GM19238 (cell line): ENCODE results near the gene NT5C2.
"Not testable (repeated sequence)": the region's sequence is repeated elsewhere in the genome, so short reads cannot be mapped to it uniquely, and the experiment has no call there.

ENCODE experiments used
- DNase-seq: peaks from one replicate; pipeline ENCODE4 v3.0.0; 2011; ENCODE audit warnings: low spot score; ENCODE audit not compliant: insufficient read length

The NT5C2 gene

GRCh38 chr10:103089493-103089892 lies 103.6 kb downstream of the NT5C2 start:
- DNase-seq, result no peak

DNA sequence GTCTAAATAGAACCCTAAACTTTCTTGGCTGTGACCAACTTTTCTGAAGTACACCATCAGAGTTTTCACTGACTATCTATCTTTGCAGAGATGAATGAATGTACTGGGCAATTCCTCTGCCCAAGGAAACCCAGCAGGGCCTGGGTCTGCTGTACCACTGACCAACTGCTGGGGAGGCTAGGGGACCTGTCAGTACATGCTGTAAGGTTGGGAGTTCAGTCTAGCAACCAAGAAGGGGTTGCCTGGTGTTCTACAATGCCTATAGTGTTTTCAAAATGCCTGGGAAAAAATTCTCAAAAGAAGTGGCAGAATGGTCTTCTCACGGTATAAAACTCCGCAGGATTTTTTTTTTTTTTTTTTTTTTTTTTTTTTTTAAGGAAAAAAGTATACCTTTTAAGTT lies 106.3 kb downstream of the NT5C2 start:
- no peak for DNase-seq

DNA sequence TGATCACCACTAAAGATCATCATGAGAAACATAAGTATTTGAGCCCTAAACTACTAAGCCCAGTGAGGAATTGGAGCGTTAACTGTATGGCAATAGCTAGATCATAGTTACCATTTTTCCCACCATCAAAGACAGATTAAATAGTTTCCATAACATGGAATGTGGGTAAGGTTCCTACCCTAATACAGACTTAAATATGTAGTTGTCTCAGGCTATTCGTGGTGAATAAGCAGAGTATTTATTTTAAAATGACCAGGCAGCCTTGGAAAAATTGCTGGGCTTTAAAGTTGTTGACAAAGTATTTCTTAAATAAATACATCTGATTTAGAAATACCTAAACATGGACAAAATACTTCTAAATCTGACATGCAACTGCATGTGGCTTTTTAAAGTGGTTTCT lies 106.8 kb downstream of the NT5C2 start:
- no peak for DNase-seq

DNA sequence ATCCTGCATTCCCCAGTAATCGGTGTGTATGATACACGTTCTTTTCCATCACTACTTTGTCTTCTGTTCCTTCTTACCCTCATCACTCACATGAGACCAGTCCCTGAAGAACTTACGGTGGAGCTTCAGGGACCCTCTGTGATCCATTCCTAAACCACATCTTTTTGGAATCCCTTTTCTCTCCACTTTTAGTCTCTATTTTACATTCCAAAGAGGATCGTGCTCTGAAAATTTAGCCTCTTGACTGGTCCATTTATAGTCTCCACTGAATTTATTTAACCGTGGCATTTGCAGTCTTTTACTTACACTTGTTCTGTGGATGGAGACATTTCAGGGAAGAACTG lies 109.1 kb downstream of the NT5C2 start:
- no peak for DNase-seq

DNA sequence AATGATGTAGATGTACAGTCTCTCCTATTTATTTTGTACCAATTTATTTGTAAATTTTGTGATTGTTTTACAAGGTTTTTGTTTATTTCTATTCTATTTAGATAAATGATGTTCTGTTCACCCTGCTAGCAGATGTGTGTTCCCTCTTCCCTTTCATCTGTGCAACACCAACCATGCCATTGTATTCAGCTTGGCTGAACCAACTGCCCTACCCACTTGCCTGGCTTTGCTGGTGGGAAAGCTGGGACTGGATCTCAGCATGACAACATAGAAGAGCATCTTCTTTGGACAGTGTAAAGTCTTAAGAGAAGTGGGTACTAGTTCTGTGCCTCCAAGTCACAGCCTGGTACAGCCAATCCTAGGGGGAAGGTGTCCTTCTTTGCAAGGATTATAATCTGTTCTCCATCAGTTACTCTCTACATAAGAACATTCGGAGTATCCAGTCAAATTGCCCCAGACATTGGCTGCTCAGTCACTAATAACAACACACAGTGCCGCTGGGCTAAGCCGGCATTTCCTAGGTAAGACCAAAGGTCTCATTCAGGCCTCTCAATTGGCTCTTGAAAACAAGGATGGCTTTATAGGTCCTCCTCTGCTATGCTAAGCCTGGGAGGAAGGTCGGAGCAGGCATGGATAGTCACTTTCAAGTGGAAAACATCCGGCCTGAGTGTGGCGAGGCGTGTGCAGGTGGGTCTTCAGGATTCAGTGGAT lies 109.7 kb downstream of the NT5C2 start:
- no peak for DNase-seq

- no peak for DNase-seq
Measured at GRCh38 chr10:103082683-103083082, 110.4 kb downstream of the NT5C2 start.

- DNase-seq, result no peak
Measured at GRCh38 chr10:103080891-103081581, 112.0 kb downstream of the NT5C2 start.

DNA sequence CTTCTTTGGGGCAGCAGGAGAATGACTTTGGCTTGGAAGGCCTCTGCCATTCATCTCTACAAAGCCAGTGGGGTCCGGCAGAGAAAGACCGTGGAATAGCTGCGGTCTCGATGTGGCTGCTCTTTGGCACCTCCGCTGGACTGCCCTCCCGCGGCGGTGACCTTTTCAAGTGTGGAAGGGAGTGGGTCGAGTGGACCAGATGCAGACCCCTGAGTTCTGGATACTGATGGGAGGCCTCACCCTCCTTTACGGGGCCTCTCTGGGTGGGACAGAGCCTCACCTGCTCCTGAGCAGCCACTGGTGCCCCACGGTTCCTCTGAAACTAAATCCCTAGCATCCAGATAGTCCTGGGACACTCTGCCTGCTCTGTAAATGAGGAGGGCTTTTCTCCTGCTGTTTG lies 113.1 kb downstream of the NT5C2 start:
- no peak for DNase-seq

GRCh38 chr10:103079100-103079499 lies 114.0 kb downstream of the NT5C2 start:
- DNase-seq, result no peak

DNA sequence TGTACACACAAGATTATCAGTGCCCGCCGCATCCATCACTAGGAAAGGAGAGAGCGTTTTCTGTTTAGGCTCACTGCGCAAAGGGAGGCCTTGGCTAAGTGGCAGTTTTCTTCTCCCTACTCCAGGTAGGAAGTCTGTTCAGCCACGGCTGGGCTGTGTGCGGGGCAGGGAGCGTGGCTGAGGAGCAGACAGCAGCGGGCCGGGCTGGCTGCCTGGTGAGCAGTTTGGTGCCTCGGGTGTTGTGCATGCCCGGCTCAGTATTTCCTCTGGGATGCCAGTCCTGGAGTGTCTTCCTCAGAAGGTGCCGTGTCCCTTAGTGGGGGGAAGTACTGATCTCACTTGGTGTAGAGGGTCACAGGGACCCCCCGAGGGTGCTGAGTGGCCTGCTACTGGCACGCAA lies 114.4 kb downstream of the NT5C2 start:
- no peak for DNase-seq

DNA sequence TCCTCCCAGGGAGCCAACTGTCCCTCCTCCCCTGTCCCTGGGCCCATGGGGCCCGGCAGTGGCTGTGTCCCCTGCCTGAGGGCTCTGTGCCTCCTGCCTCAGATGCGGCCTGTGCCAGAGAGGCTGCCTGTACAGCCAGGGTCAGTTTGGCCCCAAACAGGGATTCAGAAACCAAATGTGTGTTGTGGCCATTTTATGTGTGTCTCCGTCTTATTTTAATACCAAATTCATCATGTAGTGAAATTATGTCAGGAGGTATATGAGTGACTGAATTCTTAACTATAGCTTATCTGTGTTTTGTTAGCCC lies 114.8 kb downstream of the NT5C2 start:
- no peak for DNase-seq

DNA sequence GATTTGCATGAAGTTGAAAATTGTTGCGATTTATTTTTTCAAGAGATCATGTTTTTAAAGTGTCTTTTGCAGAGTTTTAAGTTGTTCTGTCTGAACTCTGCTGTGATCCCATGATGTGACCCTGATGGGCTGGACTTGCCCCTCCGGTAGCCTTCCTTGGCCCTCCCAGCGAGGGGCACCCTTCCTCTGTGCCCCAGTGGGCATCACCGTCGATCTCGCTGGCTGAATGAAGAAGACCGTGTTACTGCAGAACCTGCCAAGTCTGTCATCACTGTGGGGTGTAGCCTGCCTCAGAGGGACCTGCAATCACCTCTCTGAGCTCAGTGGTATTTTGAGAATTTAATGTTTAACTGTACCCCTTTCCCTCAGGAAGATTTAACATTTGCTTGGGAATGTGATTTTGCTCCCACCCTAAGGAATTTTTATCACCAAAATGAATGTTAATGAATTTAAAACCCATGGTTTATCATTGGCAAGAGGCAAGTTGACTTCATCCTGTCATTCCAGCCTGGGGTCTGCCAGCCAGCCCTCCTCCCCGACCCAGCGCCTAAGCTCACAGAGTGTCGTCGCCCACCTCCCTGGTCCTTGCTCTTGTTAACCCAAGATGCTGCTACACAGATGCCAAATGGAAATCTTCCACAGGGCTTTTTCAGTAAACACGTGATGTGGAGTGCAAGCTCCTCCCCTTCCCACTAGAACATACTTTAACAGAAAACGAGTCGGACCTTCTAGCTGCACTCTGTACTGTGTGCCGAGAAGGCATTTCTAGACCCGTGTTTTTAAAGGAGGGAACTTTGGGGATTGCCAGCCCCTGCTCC lies 115.4 kb downstream of the NT5C2 start:
- no peak for DNase-seq

- DNase-seq, result no peak
Measured at GRCh38 chr10:103077020-103077419, 116.1 kb downstream of the NT5C2 start.

GRCh38 chr10:103072891-103073290 lies 120.2 kb downstream of the NT5C2 start:
- DNase-seq, result no peak

GRCh38 chr10:103072276-103072675 lies 120.8 kb downstream of the NT5C2 start:
- DNase-seq, result no peak

DNA sequence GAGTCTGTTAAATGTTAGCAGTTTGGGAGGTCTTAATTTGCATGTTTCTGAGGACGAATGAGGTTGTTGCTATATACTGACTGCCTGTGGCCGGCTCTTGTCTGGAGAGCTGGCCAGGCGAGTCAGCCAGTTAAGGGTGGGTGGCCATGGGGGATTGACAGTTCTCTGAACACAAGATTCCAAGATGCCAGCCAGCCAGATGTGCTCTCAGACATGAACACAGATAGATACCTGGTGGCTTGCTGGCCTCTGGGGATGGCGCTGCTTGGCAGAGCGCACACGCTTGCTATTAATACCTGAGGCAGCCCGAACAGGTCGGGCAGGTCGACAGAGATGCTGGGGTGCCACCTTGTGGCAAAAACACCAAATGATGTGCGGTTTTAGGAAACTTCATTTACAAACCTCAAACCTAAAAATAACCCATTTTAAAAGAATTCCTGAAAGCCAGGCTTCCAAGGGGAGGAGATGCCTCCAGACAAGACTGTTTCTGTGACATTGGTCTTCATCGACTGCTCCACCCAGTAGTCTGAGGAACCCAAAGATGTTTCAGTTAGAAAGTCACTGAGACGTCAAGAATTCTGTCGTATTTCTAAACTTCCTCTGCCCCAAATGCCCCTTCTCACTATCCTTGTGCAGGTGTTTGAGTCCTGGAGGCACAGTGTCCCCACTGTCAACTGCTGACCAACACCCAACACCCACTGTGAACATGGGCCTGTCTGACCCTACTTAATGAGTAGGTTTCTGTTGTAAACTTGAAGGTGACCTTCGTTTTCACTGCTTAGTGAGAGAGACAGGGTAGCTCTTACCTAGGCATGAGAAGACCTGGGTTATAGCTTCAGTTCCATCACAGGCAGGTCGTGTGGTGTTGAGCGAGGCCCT lies 123.4 kb downstream of the NT5C2 start:
- DNase-seq, result peak; percentile 48

DNA sequence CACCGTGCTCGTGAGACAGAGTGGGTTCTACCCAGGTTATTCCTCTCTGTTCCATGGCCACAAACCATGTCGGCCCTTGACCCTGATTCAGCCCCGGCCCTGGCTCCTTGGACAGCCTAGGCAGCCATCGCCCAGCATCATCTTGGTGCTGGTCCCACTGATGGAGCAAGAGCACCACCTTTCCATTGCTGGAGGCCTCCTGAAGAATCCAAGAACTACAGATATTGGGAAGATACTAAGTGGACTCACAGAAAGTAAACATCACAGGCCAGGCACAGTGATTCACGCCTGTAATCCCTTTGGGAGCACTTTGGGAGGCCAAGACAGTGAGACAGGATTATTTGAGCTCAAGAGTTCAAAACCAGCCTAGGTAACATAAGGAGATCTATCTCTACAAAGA lies 125.1 kb downstream of the NT5C2 start:
- DNase-seq, result no peak

GRCh38 chr10:103067484-103067883 lies 125.6 kb downstream of the NT5C2 start:
- DNase-seq, result no peak

- not testable (repeated sequence) for DNase-seq
Measured at GRCh38 chr10:103067099-103067477, 126.0 kb downstream of the NT5C2 start.

DNA sequence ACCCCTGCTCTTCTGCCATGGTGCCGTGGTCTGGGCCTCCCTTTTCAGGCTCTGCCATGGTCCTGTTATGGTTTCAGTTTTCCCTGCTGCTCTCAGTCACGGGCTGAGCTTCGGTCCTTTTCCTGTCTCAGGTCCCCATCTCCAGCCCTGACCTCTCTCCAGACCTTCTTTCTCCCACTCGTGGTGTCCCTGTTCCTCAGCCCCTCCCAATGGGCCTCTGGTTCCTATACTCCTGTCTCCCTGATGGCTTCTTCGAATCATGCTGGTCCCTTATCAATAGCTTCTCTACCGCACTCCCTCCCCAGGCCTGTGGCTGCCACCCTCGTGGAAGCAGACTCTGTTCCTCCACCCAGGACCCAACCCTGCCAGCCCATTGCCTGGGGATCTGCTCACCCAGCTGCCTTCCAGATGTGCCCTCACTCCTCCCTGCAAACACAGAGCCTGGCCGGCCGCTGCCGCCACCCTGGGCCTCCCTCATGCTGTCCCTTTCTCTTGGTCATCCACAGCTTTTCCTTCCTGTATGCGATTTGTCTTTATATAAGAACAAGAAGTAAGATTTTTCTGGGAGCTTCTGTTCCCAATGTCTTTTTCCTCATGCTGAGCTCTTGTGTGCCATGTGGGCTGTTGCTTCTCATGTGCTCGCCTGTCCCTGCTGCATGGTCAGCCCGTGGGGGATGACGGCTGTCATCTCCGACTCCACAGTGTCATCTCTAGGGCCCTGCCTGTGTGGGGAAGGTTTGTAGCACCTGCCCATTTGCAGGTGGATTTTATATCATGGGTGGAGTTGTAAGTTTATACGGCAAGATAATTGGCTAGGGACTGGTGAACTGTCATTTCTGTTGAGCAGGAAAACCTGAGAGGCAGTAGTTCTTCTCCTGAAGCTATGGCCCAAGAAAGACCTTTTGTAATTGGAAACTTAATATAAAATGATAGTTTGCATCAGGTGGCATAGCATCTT lies 126.7 kb downstream of the NT5C2 start:
- no peak for DNase-seq

GRCh38 chr10:103064956-103065355 lies 128.1 kb downstream of the NT5C2 start:
- DNase-seq, result no peak
